Central memory CD8-positive, alpha-beta T cell (primary cell): ENCODE measurements around the gene SPG21.
"Not testable (repeated sequence)": the region's sequence is repeated elsewhere in the genome, so short reads cannot be mapped to it uniquely, and the experiment has no call there.

Experiments
- ATAC-seq: fragments of 150-1000 bp; cut with Tn5 transposase; replicated peaks from 2 replicates; pipeline ENCODE4 v1.10.0; 2022; ENCODE audit warnings: mild to moderate bottlenecking, moderate FRiP score, moderate number of reproducible peaks; ENCODE audit not compliant: poor library complexity, severe bottlenecking; ENCODE audit errors: extremely low read depth
- DNase-seq, 2 donors: peaks; one replicate each; pipeline ENCODE4 v3.0.0; 2021; ENCODE audit warnings: low spot score in 2 of 2
- H3K27ac Mint-ChIP-seq: one replicate; pipeline ENCODE4 v1.8.0; 2022; ENCODE audit warnings: low read depth, mild to moderate bottlenecking, moderate library complexity, mixed read lengths
- H3K27me3 Mint-ChIP-seq: one replicate; pipeline ENCODE4 v1.8.0; 2022; ENCODE audit warnings: mixed read lengths
- H3K36me3 Mint-ChIP-seq: one replicate; pipeline ENCODE4 v1.8.0; 2022; ENCODE audit warnings: mild to moderate bottlenecking, moderate library complexity, mixed read lengths; ENCODE audit not compliant: insufficient read depth
- H3K4me1 Mint-ChIP-seq: one replicate; pipeline ENCODE4 v1.8.0; 2022; ENCODE audit warnings: mixed read lengths
- H3K4me3 Mint-ChIP-seq: one replicate; pipeline ENCODE4 v1.8.0; 2022; ENCODE audit warnings: mild to moderate bottlenecking, moderate library complexity, mixed read lengths
- H3K9me3 Mint-ChIP-seq: one replicate; pipeline ENCODE4 v1.8.0; 2022; ENCODE audit warnings: mixed read lengths

SPG21 gene

DNA sequence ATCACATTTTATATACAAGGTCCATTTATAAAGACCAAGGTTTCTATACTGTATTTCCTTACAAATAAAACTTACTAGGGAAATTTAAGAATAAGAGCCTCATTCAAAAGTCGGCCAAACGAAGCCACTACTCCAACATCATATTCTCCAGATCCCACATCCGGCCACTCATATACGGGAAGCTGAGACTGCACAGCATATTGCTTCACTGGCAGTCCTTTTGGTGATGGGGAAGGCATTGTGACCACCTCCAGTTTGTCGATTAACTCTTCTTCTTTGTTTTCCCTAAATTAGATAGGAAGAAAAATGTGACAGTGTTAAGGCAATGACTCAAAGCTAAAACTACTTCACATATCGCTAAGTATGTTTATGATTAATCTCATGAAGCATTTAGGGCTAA, 37.0 kb upstream of the SPG21 start:
- Mint-ChIP-seq H3K4me1 (peaks cover 18% of the 10 kb centered on the region), H3K4me3 (no peak overlapping the region), H3K36me3 (peaks cover 25% of the 10 kb centered on the region), H3K27me3 (peaks cover 4% of the 10 kb centered on the region), H3K27ac (no peak overlapping the region), H3K9me3 (no peaks in the 10 kb centered on the region)
- DNase-seq (no peak), ATAC-seq (no peak)

DNA sequence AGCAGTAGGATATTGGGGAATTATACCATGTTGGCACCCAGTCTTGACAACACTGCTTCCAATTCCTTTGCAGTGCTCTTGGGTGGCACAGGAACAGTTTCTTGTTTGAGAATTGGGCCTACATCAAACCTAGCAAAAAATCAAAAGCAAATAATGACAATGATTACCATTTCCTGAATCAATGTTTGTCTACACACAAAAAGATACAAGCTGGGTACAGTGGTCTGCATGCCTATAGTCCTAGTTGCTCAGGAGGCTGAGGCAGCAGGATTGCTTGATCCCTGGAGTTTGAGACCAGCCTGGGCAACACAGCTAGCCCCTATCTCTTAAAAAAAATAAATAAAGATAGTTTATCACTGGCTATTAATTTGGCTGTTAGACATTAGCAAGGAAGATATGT, 31.8 kb upstream of the SPG21 start:
- DNase-seq = no peak

DNA sequence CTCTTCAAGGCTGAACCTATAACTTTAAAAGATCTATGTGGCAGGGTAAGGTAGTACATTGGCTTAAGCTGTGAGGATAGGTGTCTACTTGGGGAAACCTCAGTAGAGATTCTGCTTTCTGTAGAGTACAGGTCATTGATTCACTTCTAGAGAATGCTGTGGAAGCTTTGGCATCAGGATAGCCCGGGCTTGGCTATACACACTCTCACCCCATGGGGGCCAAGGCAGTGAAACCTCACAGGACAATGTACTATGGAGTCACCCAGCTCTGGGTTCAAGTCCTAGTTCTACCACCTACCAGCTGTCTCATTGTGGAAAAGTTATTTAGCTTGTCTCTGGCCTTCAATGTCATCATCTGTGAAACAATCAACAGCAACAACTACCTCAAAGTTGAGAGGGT, 30.7 kb upstream of the SPG21 start:
- no peak for DNase-seq
- Mint-ChIP-seq H3K9me3 (no peaks in the 10 kb centered on the region), H3K27ac (no peak overlapping the region), H3K4me1 (no peaks in the 10 kb centered on the region), H3K36me3 (peaks cover 56% of the 10 kb centered on the region), H3K4me3 (no peak overlapping the region), H3K27me3 (no peaks in the 10 kb centered on the region)
- ATAC-seq = no peak

More for the DNA sequence above, 31.8 kb upstream of the SPG21 start:
- no peak overlapping the region for H3K27ac Mint-ChIP-seq
- ATAC-seq = no peak
- no peaks in the 10 kb centered on the region for H3K9me3 Mint-ChIP-seq
- H3K36me3 Mint-ChIP-seq = peaks cover 54% of the 10 kb centered on the region
- H3K27me3 Mint-ChIP-seq = no peaks in the 10 kb centered on the region
- H3K4me3 Mint-ChIP-seq = no peak overlapping the region
- no peaks in the 10 kb centered on the region for H3K4me1 Mint-ChIP-seq

DNA sequence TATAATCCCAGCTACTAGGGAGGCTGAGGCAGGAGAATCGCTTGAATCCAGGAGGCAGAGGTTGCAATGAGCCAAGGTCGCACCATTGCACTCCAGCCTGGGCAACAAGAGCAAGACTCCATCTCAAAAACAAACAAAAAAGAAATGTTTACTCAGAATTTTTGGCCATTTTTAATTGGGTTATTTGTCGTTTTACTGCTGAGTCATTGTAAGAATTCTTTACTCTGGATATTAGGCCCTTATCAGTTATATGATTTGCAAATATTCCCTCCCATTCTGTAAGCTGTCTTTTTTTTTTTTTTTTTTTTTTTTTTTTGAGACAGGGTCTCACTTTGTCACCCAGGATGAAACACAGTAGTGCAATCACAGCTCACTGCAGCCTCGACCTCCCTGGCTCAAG, 21.5 kb upstream of the SPG21 start:
- not testable (repeated sequence) for H3K4me1 Mint-ChIP-seq, H3K9me3 Mint-ChIP-seq, H3K27me3 Mint-ChIP-seq, H3K4me3 Mint-ChIP-seq, DNase-seq, ATAC-seq, H3K27ac Mint-ChIP-seq
- H3K36me3 Mint-ChIP-seq = peaks cover 27% of the 10 kb centered on the region

DNA sequence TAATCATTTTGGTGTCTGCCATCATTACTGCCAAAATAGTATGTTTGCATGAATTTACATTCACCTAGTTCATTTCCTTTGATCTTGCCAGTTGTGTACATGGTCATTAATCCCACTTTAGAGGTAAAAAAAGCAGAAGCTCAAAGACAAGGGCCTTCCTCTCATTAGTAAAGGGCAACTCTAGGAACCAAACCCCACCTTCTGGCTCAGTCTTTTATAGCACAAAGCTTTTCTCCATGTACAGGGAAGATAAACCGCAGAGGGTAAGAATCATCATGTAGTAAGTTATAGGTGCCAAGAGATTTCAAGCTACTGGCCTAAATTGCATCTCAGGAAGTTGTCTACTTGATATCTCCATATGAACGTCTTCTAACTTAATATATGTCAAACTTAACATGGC, 19.3 kb upstream of the SPG21 start:
- Mint-ChIP-seq H3K4me3 (no peak overlapping the region), H3K27me3 (no peaks in the 10 kb centered on the region), H3K9me3 (peaks cover 5% of the 10 kb centered on the region), H3K4me1 (no peaks in the 10 kb centered on the region), H3K27ac (no peak overlapping the region), H3K36me3 (peaks cover 22% of the 10 kb centered on the region)
- no peak for DNase-seq
- ATAC-seq = no peak

DNA sequence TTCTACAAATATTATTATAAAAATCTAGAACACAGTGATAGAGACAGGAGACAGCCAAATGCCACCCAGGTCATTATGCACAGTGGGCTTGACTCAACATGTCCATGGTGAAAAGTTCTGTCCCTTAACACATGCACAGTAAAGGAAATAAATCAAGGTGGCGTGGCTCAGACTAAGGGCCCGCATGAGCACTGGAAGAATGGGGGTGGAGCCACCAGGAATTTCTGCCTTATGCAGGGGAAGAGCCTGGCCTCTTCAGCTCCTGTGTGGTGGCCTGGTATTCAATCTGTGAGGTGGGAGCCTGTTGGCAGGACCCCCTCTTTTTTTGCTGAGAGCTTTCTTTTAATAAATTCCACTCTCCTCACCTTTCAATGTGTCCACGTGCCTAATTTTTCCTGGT, 17.2 kb upstream of the SPG21 start:
- Mint-ChIP-seq H3K27me3 (no peaks in the 10 kb centered on the region), H3K36me3 (peaks cover 20% of the 10 kb centered on the region), H3K4me3 (no peak overlapping the region), H3K27ac (no peak overlapping the region), H3K9me3 (no peaks in the 10 kb centered on the region), H3K4me1 (no peaks in the 10 kb centered on the region)
- no peak for ATAC-seq
- DNase-seq = no peak

DNA sequence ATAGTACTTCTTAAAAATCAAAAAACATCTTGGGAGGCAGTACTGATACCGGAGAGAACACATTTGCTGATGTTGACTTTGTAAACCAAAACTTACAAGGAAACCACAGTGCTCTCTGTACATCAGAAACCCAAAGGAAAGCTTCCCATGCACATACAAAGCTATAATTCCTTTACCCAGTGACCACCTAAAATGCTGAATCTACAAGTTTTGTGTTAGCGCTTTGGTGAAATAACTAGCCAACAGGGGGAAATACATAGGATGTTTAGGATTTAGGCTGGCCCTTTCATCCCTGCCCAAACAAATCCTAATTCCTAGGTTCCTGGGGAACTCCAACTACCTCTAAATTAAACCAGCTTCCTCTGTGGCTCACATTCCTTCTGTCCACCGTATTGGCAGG, 15.3 kb upstream of the SPG21 start:
- Mint-ChIP-seq H3K27me3 (no peaks in the 10 kb centered on the region), H3K9me3 (no peaks in the 10 kb centered on the region), H3K36me3 (peaks cover 21% of the 10 kb centered on the region), H3K4me1 (no peaks in the 10 kb centered on the region), H3K4me3 (no peak overlapping the region), H3K27ac (no peak overlapping the region)
- DNase-seq = no peak
- ATAC-seq = no peak

DNA sequence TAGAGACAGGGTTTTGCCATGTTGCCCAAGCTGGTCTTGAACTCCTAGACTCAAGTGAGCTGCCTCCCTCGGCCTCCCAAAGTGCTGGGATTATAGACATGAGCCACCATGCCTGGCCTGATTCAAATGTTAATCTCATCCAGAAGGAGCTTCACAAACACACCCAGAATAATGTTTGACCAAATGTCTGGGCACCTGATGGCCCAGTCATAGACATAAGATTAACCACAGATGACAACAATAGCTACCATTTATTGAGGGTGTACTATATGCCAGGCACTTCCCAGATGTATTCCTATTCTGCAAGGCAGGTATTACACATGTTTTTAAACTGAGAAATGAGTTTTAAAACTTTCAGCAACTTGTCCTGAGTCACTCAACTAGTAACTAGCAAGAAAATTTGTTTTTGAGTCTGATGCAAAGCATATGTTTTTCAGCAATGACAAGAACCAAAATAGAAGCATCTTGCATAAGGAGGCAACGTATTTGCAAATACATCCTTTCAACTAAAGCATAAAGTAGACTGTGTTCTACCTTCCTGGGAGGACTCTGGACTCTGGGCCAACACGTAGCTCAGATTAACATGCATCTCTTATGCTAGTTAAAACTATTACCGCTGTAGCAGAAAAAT, 8.1 kb upstream of the SPG21 start:
- Mint-ChIP-seq H3K4me1 (no peaks in the 10 kb centered on the region), H3K36me3 (peaks cover 7% of the 10 kb centered on the region), H3K27ac (no peak overlapping the region), H3K9me3 (no peaks in the 10 kb centered on the region), H3K4me3 (no peak overlapping the region), H3K27me3 (no peaks in the 10 kb centered on the region)
- no peak for DNase-seq
- no peak for ATAC-seq

DNA sequence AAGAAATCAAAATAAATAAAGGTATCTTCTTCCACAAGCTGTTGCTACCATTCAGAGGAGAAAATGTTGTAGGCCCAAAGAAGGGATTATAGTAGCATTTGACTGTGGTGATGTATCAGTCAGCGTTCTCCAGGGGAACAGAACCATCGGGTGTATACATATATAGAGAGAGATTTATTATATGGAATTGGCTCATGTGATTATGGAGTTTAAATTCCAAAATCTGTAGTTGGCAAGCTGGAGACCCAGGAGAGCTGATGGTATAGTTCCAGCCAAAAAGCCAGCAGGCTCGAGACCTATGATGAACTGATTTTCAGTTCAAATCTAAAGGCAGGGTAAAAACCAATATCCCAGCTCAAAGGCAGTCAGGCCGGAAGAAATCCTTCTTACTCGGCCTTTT, 7.4 kb upstream of the SPG21 start:
- H3K27me3 Mint-ChIP-seq = no peaks in the 10 kb centered on the region
- H3K4me3 Mint-ChIP-seq = no peak overlapping the region
- DNase-seq (no peak), ATAC-seq (no peak)
- H3K4me1 Mint-ChIP-seq = no peaks in the 10 kb centered on the region
- H3K27ac Mint-ChIP-seq = no peak overlapping the region
- peaks cover 3% of the 10 kb centered on the region for H3K36me3 Mint-ChIP-seq
- H3K9me3 Mint-ChIP-seq = no peaks in the 10 kb centered on the region

DNA sequence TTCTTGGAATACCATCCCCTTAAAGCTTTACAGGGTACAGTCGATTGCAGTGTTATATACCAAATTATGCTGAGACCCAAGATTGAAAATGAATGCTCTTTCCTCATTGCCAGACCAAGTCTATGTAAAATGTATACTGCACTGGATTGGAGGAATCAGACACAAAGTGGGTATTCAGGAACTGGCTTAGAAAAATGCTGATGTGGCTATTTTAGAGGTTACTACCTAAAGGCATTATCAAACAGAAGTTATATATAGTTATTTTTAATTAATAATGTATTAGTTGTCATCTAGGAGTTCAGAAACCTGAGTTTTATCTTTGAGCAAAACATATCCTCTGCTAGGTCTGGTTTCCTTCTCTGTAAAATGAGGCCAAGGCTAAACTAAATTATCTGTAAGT, 3.6 kb upstream of the SPG21 start:
- DNase-seq (no peak), ATAC-seq (no peak)
- Mint-ChIP-seq H3K36me3 (peaks cover 15% of the 10 kb centered on the region), H3K27me3 (no peaks in the 10 kb centered on the region), H3K4me1 (peaks cover 23% of the 10 kb centered on the region), H3K4me3 (no peak overlapping the region), H3K9me3 (no peaks in the 10 kb centered on the region), H3K27ac (no peak overlapping the region)

DNA sequence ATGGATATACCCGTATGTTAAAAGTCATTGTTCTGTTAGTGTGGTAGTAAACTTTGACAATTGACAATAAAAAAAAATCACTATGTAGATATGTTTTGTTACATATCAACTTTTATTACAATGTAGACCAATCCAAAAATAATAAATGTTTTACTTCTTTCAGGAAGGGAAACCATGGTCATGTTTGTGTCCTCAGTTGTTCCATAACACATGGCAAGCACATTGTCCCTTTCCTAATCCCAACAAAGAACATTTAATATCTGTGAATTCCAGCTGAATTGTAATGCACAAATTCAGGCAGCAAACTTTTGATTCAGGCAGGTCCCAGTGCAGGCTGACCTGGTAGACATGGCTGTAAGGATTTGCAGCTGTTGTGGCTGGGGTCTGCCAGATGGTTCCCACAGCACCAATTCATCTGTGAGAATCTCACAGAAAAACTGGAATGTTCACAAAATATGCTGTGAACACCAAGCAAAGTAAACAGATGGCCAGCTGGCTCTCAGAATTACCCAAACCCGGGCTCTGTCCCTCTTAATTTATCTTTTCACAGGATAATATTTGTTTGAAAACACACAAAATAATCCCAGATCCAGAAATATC, 1.9 kb upstream of the SPG21 start:
- Mint-ChIP-seq H3K36me3 (peaks cover 15% of the 10 kb centered on the region), H3K4me3 (peak overlapping the region; percentile 4), H3K9me3 (no peaks in the 10 kb centered on the region), H3K4me1 (peaks cover 34% of the 10 kb centered on the region), H3K27ac (no peak overlapping the region), H3K27me3 (no peaks in the 10 kb centered on the region)
- no peak for ATAC-seq
- DNase-seq = no peak

DNA sequence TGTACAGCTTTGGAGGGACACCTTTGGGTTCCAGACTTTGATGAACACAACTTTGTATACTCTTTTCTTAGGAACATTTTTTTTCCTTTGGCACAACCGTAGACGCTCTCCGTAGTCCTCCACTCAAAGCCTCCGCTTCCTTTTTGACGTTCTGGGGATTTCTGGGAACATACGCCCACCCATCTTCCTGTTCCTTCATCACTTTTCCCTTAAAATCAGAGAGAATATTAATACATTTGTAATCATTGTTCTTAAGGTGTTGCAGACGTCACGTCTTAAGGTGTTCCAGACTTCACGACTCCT, 405 bp upstream of the SPG21 start:
- Mint-ChIP-seq H3K4me3 (peak overlapping the region; percentile 95), H3K27me3 (no peaks in the 10 kb centered on the region), H3K9me3 (no peaks in the 10 kb centered on the region), H3K4me1 (peaks cover 41% of the 10 kb centered on the region), H3K36me3 (peaks cover 16% of the 10 kb centered on the region), H3K27ac (peak overlapping the region; percentile 97)
- no peak for ATAC-seq
- no peak for DNase-seq

DNA sequence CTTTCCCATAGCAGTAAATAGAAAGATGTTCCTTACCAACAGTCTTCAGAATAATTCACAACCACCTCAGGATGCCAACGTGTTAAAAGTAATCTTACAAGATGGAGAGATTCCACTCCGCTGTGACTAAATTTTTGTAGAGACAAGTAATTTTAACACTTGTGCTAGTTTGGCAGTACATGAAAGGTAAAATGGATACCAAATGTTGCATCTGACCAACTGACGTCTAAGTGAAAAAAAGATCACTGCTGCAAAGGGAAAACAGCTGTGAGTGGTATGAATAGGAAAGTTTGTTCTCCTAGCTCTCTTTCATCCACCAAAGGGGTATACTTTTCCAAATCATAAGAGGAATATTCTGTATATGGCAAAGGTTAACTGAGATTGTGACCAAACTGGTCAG, 2.6 kb downstream of the SPG21 start:
- peak overlapping the region; percentile 27 for H3K4me3 Mint-ChIP-seq
- H3K36me3 Mint-ChIP-seq = peaks cover 27% of the 10 kb centered on the region
- DNase-seq (no peak), ATAC-seq (no peak)
- H3K27me3 Mint-ChIP-seq = no peaks in the 10 kb centered on the region
- peaks cover 50% of the 10 kb centered on the region for H3K4me1 Mint-ChIP-seq
- H3K9me3 Mint-ChIP-seq = no peaks in the 10 kb centered on the region
- no peak overlapping the region for H3K27ac Mint-ChIP-seq
